K562 (cell line): ENCODE results near the gene AIF1. TPM values are rescaled to one million over a fixed set of nuclear protein-coding genes. Genes with fewer than 3 reads are reported as not detected.

Experiments used
- ARNT ChIP-seq, 2 experiments: fragments of 450-650 bp; IDR thresholded peaks; 2 replicates each; pipeline ENCODE4 v1.6.1; 2016; ENCODE audit warnings: mild to moderate bottlenecking in 1 of 2
- CBX5 ChIP-seq: IDR thresholded peaks from 2 replicates; pipeline ENCODE4 v1.6.1; 2014; ENCODE audit warnings: low read depth, borderline replicate concordance
- CEBPB ChIP-seq: fragments of 450-650 bp; IDR thresholded peaks from 2 replicates; pipeline ENCODE4 v1.6.1; 2016; ENCODE audit warnings: missing genetic modification characterization, missing compliant biosample characterization
- CHAMP1 ChIP-seq: fragments of 450-650 bp; IDR thresholded peaks from 2 replicates; pipeline ENCODE4 v1.6.1; 2016; ENCODE audit warnings: mild to moderate bottlenecking
- EHMT2 ChIP-seq: fragments of 450-650 bp; IDR thresholded peaks from 2 replicates; pipeline ENCODE4 v1.6.1; 2018; ENCODE audit warnings: antibody characterized with exemption
- FIP1L1 ChIP-seq: fragments of 200-400 bp; formaldehyde crosslinking; IDR thresholded peaks from 2 replicates; pipeline ENCODE4 v1.6.1; 2018; ENCODE audit warnings: mild to moderate bottlenecking, low read depth, low read length; ENCODE audit not compliant: poor library complexity, severe bottlenecking
- MCM7 ChIP-seq, 2 experiments: fragments of 450-650 bp; IDR thresholded peaks; 2 replicates each; pipeline ENCODE4 v1.6.1; 2016 to 2018
- NFYB ChIP-seq: IDR thresholded peaks from 2 replicates; pipeline ENCODE4 v1.6.1; 2011; ENCODE audit warnings: mild to moderate bottlenecking, moderate library complexity; ENCODE audit not compliant: insufficient read length; ENCODE audit errors: extremely low read depth
- PCBP1 ChIP-seq: fragments of 200-400 bp; formaldehyde crosslinking; IDR thresholded peaks from 2 replicates; pipeline ENCODE4 v1.6.1; 2018; ENCODE audit warnings: mild to moderate bottlenecking, low read depth, low read length; ENCODE audit not compliant: poor library complexity, severe bottlenecking
- PHB ChIP-seq: fragments of 250-450 bp; sonication (Bioruptor Pico); IDR thresholded peaks from 2 replicates; pipeline ENCODE4 v1.5.0; 2021
- RHOXF2B ChIP-seq: fragments of 250-450 bp; sonication (Bioruptor Pico); conservative IDR thresholded peaks from 2 replicates; pipeline ENCODE4 v1.5.1; 2021
- RNF219 ChIP-seq: fragments of 250-450 bp; sonication (Bioruptor Pico); IDR thresholded peaks from 2 replicates; pipeline ENCODE4 v1.5.0; 2022; ENCODE audit warnings: mild to moderate bottlenecking
- SP2 ChIP-seq: IDR thresholded peaks from 2 replicates; pipeline ENCODE4 v1.6.1; 2011; ENCODE audit warnings: mild to moderate bottlenecking, low read depth, low read length, moderate library complexity; ENCODE audit not compliant: poor library complexity, severe bottlenecking; ENCODE audit errors: extremely low read depth
- SRSF7 ChIP-seq: fragments of 200-400 bp; formaldehyde crosslinking; optimal IDR thresholded peaks from 2 replicates; pipeline ENCODE3; 2017; ENCODE audit warnings: mild to moderate bottlenecking, low read depth, low read length
- ZNF133 ChIP-seq: fragments of 250-450 bp; sonication (Bioruptor Pico); IDR thresholded peaks from 2 replicates; pipeline ENCODE4 v1.4.0; 2020; ENCODE audit warnings: mild to moderate bottlenecking
- ZNF165 ChIP-seq: fragments of 250-450 bp; sonication (Bioruptor Pico); IDR thresholded peaks from 2 replicates; pipeline ENCODE4 v1.4.0; 2020; ENCODE audit warnings: borderline replicate concordance
- ZNF280A ChIP-seq: fragments of 450-650 bp; IDR thresholded peaks from 2 replicates; pipeline ENCODE4 v1.6.1; 2018; ENCODE audit warnings: mild to moderate bottlenecking, low read depth; ENCODE audit not compliant: partially characterized antibody
- ZNF696 ChIP-seq: fragments of 250-450 bp; sonication (Bioruptor Pico); conservative IDR thresholded peaks from 2 replicates; pipeline ENCODE4 v1.4.0; 2020; ENCODE audit warnings: mild to moderate bottlenecking, moderate library complexity
- polyA plus RNA-seq, 8 experiments: library from polyadenylated mRNA; depleted of rRNA in 4 of 8; stranded (reverse) in 5 of 8; unstranded in 3 of 8; fragments of >200 nt; fragmentation: Nextera tagmentation in 2 of 8; fragmentation: Illumina TruSeq in 1 of 8; extraction: Ambion mirVana in 2 of 8; extraction: Trizol in 1 of 8; gene quantifications; 2 replicates each; pipeline versions ENCODE4 v1.2.1 to v1.2.3, GENCODE V29; 2011 to 2014; ENCODE audit warnings: inconsistent platforms in 1 of 8, missing spikeins in 1 of 8
- total RNA-seq, 7 experiments: library from RNA; depleted of rRNA in 6 of 7; stranded (reverse); fragments of >200 nt in 6 of 7; fragmentation: Illumina TruSeq in 2 of 7; extraction: Trizol in 2 of 7; gene quantifications; 2 replicates each; pipeline versions ENCODE4 v1.2.1 to v1.2.3, GENCODE V29; 2011 to 2021; ENCODE audit warnings: low replicate concordance in 1 of 7

Gene AIF1
- total and polyA plus RNA-seq, 9 of the 15 experiments (the other 6 are each of a cell fraction or from before 2014, with no cell fraction given) = 9.4 to 33.4 (median 19.4) TPM

- TF ChIP-seq PCBP1 (peak; percentile 98), ARNT (IDR thresholded peaks at IDR 0.05) (no peak; a peak in 1 of 4 replicates), ZNF133 (CRISPR knock-in tag) (peak; percentile 70; the same call in 1 of the 2 replicates), ZNF696 (CRISPR knock-in tag) (0 out of 2 replicates have a peak, but pooled peaks have one; percentile 1), CEBPB (tag) (no peak), ZNF280A (no peak), SP2 (no peak), PHB (peak; percentile 96), RHOXF2B (CRISPR knock-in tag) (peak; percentile 86; the same call in 1 of the 2 replicates), CHAMP1 (no peak), RNF219 (CRISPR knock-in tag) (no peak), SRSF7 (no peak), MCM7 (IDR thresholded peaks at IDR 0.05) (no peak), EHMT2 (no peak), ZNF165 (no peak), CBX5 (no peak), NFYB (no peak), FIP1L1 (peak; percentile 87)
Observed at GRCh38 chr6:31665501-31666336, 50.7 kb downstream of the AIF1 start, which contains the start of gene CSNK2B (continued).
